Activated T-helper 9 cell treated with anti-CD3 and anti-CD28 coated beads, Interleukin-2, amount 50 U/mL, for 16 hours (primary cell): ENCODE measurements around the gene AKR1E2.

Source experiments
- DNase-seq: peaks from one replicate; pipeline ENCODE4 v3.0.0-alpha.2; 2020; ENCODE audit warnings: low read depth

AKR1E2 gene

DNA sequence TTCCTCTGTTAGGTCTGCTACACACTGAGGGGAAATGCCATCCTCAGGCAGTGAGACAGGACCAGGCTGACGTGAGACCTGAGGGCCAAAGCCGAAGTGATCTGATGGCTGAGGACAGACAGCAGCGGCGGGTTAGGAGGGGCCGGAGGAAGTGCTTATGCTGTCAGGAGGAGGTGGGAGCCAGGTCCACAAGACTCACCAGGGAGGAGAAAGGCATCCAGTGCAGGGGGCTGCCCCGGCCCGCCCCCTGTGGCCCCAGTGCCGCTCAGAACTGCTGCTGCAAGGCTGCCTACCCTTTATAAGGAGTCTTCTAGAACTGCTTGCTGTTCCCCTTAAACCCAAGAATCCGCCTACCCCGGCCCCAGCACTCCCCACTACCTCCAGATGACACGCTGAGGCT is 19.8 kb downstream of the AKR1E2 start:
- no peak for DNase-seq

DNA sequence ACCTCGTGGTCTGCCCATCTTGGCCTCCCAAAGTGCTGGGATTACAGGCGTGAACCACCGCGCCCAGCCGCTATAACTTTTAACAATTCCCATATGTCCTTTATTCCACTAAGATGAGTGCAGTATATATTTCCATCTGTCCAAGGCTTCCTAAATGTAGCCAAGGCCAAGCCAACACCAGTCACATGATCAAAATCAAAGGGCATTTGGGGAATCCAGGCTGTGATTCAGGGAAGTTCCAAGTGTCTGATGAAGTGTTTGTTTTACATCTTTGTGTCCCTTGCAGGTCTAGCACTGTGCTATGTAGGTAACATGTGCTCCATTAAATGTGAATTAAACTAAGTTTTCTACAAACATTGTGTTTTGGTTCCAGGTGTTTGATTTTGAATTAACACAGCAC is 20.8 kb downstream of the AKR1E2 start:
- no peak for DNase-seq

DNA sequence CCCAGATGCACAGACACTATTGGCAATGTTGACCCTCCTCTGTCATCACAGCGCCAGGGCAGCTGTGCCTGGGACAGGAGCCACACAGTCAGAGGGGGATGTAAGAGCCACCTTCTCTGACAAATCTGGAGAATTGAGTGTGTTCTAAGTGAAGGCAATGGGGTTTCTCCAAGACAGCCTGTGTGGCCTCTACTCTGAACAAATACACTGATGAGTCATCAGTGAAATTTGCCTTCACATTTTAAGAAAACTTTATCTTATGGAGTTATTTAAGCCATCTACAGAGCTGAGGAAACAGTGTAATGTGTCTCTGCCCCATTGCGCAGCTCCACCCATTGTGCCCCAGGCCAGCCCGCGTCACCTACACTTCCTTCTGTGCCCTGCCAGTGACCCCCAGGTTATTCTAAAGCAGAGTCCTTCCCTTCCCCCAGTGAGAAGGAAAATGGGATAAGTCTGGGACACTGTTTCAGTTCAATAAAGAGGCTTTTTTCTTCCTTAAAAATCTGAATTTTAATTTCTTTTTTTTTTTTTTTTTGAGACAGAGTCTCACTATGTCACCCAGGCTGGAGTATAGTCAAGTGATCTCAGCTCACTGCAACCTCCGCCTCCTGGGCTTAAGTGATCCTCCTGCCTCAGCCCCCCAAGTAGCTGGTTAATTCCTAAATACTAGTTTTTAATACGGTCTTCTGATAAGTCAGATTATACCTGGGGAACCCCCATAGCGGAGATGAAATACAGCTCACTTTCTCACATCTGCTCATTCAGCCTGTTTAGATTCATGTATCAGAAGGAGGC is 21.8 kb downstream of the AKR1E2 start:
- no peak for DNase-seq

DNA sequence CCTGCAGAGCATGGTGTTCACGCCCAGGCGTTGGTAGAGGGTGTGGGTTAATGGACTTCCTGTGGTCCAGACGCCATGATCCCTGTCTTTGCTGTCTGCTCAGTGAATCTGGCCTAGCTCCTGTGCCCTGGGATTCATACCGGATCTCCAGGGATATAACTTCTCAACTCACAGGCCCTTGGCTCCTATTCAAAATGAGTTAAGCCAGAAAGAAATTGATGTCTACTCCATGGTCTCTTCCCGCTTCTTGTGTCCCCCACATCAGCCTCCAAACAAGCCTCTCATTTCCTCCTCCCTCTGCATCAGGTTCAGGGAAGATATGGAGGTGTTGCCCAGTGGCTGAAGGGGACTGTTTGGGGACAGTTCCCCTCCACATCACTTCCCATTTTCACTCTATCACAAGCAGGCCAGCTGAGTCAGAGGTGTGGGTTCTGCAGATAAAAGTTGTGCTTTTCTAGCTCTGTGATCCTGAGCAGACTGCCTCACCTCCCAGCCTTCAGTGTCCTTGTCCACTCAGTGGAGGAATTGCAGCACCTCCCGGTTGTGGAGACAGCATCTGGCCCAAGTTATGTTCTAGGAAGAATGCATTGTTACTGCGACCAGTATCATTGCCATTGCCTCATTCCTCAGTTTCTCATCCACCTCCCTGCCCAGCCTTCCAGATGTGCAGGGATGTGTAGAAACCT is 22.5 kb downstream of the AKR1E2 start:
- no peak for DNase-seq

DNA sequence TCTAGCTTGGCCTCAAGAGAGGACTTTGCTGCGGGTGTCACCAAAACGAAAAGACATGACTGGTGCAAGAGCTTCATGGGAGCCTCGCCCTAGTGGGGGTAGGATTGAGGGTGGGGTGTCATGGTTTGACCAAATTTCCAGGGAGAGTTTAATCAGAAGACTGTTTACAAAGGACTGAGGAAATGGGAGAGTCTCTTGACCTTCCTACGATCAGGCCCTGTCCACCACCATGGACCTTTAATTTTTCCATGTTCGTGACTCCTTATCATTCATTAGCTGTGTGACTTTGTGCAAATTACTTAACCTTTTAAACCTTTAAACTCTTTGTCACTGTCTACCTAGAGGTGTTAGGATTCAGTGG is 23.0 kb downstream of the AKR1E2 start:
- no peak for DNase-seq

DNA sequence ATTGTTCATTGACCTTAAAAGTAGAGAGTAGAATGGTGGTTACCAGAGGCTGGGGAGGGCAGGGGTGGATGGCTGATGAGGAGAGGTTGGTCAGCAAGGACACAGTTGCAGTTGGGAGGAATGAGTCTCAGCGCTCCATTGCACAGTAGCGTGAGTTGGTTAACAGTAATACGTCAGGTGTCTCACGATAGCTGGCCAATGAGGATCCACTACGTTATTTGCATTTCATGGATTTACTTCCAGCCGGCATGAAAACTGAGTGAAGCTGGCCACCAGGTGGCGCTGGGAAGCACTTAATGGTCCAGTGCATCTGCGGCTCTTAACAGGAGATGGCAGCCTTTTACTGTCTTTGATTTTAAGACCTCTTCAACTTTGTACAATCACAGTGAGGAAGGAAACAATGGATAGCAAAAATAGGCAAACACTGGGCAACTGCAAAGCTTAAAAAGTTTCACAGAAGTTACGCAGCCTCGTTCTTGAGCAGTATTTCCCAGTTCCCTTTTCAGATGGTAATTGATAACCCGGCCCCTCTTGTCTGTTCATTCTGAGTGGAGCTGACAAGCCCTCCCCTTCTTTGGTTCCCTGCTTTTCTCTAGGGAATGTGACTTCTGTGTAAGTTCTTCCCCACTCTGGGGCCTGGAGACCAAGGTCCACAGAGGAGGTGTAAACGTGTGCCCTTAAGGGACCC is 23.7 kb downstream of the AKR1E2 start:
- DNase-seq = peak; percentile 77

DNA sequence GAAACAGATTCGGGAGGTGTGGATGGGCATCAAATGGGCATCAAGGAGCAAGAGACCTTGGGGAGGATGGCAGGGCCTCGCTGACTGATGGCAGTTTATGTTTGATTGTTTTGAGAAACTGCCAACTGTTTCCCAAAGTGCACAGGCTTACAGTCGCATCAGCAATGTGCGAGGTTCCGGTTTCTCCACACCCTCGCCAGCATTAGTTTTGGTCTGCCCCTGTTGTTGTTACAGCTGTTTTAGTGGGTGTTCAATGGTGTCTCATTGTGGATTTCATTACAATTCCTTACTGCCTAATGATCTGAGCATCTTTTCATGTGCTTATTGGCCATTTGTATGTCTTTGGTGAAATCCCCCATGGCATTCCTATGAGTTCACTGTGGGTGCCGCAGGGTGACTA is 24.4 kb downstream of the AKR1E2 start:
- DNase-seq = no peak

DNA sequence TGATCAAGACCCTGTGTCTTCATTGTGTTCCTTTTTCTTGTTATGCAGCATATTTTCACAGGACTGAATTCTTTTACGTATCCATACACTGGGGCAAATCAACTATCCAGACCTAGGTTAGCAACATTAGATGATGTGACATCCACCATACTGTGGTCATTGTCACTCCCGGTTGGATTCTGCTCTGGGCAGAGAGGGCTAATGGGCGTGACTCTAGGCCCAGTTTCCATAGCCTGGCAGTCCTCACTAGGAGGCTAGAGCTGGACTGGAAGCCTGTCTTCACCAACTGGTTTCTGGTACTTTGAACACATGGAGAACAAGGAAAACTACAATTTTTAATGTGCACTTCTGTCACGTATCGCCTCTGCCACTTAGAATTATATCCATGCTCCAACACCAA is 25.2 kb downstream of the AKR1E2 start:
- no peak for DNase-seq

DNA sequence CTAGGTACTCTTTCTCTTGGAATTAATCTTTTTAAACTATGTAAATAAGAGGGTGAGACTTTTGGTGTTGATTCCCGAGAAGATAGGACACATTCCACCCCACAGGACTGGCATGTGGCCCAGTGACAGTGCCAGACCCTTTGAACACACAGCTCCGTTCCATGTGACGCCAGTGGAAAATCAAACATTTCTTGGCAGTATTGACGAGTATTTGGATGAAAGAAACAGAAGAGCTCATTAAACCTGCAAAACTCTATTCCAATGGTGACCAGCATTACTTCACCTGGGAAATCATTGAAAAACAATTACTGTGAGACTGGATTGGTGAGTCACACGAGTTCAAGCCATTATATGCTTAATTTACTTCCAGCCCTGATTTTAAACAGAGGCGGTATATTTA is 25.8 kb downstream of the AKR1E2 start:
- no peak for DNase-seq

DNA sequence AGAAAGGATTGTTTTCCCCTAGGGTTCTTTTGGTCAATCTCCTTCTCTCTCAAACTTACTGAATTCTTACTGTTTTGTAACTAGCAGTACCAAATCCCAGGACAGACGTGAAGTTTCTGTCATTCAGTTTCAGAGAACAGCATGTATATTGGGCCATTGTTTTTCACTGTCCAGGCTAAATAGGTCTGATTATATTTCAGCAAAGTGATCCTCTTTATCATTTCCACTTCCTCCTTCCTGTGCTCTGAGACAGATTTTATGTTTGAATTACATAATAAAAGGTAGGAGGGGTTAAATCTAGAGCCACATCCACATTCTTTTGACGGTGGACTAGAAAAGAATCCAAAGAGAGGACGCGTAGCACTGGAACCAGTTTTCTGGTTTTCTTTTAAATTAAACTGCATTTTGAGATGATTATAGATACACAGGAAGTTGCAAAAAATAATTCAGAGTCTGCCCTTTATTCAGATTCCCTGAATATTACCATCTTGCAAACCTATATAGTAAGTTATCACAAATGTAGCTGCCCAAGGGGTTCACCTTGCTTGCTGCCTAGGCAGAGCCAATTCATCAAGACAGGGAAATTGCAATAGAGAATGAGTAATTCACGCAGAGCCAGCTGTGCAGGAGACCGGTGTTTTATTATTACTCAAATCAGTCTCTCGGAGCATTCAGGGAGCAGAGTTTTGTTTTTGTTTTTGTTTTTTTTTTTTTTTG is 40.1 kb downstream of the AKR1E2 start:
- no peak for DNase-seq

DNA sequence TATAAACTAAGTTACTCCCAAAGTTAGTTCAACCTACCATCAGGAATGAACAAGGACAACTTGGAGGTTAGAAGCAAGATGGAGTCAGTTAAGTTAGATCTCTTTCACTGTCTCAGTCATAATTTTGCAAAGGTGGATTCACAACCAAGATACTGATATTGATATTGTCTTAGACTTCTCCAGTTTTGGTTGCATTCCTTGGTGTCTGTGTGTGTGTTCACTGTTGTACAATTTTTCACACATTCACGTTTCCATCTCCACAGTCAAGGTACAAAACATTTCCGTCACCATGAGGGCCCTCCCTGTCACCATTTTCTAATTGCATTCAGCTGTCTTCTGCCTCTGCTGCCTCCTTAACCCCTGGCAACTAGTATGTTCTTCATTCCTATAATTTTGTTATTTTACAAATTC is 41.1 kb downstream of the AKR1E2 start:
- DNase-seq = no peak

DNA sequence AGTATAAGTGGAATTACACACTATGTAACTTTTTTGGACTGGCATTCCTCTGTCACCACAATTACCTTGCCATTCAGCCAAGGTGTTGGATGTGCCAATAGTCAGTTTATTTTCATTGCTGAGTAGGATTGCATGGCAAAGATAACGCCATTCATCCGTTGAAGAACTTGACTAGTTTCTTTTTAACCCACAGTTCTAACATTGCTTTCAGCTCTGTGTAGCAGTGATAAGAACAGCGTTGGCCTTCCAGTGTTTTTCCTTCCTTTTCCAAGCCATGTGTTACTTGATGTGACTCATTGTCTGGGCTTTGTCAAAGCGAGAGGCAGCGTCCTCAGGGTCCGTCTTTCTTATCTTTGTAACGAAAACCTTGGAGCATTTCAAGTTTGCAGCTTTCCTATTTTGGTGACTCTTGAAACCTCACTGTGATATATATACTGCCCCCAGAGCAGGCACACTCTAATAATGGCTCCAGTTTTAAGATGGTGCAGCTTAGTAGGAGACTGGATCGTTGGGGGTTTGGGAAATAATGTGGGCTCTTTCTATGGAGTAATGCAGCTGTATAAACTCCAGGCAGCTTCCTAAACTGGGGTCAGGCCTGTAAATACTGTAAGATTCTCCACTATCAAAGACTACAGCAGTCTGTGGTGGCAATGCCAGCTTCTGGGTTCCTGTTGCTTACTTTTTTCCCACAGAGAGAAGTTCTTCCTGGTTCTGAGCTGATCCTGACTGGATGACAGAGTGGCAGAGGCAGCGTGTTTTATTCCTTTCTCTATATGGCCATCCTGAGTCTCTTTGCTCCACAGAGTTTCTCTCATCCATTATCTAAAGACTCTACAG is 41.7 kb downstream of the AKR1E2 start:
- DNase-seq = no peak

DNA sequence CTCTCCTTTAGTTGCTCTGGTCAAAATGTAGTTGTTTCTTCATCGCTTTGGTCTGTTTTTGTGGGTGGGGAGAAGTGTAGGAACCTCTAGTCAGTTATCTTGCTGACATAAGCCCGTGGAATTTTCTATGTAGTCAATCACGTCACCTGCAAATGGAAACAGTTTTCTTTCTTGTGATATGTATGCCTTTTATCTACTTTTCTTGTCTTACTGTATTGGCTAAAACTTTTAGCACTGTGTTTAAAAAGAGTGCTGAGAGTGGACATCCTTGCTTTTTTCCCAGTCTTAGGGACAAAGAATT is 42.3 kb downstream of the AKR1E2 start:
- no peak for DNase-seq

DNA sequence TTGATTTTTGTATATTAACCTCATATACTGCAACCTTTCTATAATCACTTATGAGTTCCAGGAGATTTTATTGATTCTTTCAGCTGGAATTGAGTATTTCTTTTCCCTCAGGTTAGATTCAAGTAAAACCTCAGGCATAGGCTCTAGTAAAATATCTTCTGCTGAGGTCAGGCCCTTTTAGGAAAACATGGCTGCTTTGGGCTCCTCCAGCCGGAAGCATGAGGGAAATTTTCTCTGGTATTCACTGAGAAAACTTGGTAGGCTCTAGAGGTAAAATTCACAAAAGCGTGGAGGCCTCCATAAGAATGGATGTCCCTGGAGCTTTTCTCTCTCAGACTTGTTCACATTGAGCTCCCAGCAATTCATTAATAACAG is 56.7 kb downstream of the AKR1E2 start:
- DNase-seq = no peak

DNA sequence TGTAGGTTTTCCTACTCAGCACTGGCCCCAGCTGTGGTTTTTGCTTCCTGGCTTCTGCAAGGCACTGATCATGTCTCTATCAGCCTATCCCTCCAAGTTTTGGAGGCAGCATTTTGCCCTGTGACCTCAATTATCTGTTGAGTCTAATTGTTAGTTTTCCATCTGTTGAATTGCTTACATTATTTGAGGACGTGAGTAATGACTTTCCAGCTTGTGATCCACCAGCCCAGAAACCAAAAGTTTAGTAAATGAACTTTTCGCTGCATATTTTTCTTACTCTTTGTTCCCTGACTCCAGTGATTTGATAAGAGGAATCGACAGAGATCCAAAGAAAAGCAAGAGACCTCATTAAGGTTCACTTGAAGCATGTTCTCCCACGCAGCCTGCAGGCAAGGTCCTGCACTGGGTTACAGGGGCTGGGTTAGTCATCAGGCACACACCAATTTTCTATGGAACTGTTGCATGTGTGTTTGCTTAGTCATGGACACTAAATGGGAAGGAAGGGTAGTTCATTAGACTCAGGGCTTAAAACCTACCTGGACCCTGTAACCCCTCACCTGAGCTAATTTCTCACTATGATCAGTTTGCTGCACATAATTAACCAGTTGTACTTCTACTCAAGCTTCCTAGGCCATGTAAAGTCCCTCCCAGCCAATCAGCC is 57.2 kb downstream of the AKR1E2 start:
- DNase-seq = no peak

DNA sequence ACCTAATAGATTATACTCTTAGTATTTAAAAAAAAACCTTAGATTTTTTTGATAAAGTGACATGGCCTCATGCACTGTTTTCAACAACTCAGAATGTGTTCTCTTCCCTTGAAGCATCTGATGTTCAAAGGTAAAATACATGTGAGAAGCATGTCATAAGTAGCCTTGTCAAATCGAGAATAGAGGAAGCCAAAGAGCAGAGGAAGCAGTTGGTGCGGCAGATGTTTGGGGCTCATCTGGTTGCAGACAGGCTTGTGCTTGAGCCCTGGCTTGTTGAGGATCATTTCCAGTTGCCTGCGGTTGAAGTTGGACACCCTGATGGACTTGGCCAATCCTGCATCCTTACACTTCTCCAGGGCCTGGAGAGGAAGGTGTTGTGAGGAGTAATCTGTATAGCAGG is 59.2 kb downstream of the AKR1E2 start:
- no peak for DNase-seq

DNA sequence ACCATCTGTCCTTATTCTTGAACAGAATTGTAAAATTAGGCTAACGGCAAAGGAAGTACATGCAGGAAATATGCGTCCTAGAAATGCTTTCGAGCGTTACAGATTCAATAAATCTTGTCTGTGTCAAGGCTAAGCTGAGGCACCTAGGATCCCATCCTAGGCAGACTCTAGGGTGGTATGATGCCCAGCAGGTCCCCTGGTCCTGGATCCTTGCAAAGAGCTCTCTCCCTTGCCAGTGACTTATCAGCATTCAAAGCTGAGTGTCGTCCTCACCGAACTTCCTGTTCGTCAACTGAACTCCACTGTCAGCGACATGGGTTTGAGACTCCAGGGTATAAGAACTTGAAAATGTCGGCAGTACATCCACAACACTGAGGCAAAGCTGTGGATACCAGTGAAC is 61.5 kb downstream of the AKR1E2 start:
- DNase-seq = no peak

DNA sequence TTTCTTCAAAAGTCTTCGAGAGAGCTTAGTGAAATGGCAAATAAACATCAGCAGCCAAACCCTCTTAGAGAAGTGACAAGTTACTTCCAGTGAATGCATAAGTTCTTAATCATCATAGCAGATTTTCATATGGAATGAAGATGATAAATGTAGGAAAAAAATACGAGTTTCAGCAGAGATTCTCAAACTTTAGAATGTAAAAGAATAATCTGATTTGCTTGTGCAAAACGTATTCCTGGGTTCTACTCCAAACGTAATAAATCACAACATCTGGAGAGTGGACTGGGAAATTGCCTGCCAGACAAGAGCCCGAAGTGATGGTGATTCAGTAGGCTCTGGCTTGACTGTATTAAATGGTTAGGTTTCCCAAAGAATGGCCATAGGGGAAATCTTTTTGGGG is 62.2 kb downstream of the AKR1E2 start:
- DNase-seq = no peak

DNA sequence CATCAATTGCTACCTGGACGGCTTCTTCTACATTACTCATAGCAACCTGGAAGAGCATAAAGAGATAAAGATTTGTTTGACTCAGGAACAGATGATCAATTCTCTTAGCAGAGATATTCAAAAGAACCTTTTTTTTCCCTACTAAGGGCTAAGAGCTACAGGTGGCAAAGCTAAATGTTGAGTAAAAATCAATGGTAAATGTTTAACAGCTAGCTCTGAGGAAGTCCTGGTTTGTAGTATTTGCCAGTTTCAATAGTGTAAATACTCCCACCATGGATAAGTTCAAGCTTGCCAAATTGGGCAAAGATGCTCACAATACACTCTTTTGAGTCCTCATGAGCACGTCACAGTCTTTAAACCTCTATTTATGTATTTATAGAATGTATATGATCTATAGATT is 64.0 kb downstream of the AKR1E2 start:
- DNase-seq = no peak

DNA sequence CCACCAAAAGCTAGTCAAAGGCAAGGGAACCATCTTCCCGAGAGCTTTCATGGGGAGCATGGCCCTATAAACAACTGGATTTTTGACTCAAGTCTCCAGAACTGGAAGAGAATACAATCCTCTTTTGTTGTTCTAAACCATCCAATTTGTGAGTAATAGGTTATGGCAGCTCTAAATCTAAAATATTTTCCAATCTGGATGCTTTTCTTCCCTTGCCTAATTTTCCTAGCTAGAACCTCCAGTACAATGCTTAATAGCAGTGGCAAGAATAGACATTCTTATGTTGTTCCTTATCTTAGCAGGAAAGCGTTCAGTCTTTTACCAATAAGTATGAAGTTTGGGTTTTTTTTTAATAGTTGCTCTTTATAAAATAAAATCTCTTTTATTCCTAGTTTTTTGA is 66.7 kb downstream of the AKR1E2 start:
- no peak for DNase-seq

DNA sequence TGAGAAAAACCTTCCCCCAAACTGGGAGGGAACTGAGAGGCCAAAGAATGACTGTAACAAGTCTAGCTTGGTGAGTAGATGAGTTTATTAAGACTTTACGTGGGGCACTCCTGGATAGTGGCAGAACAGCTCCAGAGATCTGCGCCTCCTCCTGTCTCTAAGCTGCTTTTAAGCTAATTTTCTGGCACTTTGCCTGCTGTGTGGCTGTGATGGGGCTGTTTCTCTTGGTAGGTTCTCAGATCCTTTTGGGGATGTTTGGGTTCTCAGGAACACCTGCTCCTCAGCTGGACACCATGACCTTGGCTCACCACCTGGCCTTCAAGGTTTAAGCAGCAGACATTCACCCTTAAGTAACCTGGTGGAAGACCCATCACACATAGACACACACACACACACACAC is 68.3 kb downstream of the AKR1E2 start:
- no peak for DNase-seq
